Keratinocyte (primary cell): Measurements from ENCODE around the gene MRPL49. TPM values are rescaled to one million over a fixed set of nuclear protein-coding genes. Genes with fewer than 3 reads are reported as not detected.

Source experiments
- DNase-seq: peaks from one replicate; pipeline ENCODE4 v3.0.0-alpha.2; 2011; ENCODE audit warnings: low read depth, missing footprints, low spot score
- FAIRE-seq: peaks from 2 replicates; lab custom pipeline; 2011; peaks lifted over from hg19 to GRCh38; lab: Jason Lieb, UNC
- H2AFZ ChIP-seq: 2 replicates; pipeline ENCODE4 v1.6.0; 2012; ENCODE audit warnings: low read length, control low read depth, inconsistent platforms; ENCODE audit not compliant: control insufficient read depth
- H3K27ac ChIP-seq: 2 replicates; pipeline ENCODE4 v1.5.1; 2011; ENCODE audit warnings: low read length; ENCODE audit not compliant: control insufficient read depth, insufficient read depth
- H3K27me3 ChIP-seq: 3 replicates; pipeline ENCODE4 v1.6.0; 2011; ENCODE audit warnings: low read length; ENCODE audit not compliant: control insufficient read depth, insufficient read depth; ENCODE audit errors: extremely low read depth
- H3K36me3 ChIP-seq, 2 experiments: 2 replicates in 1 of 2; 3 replicates in 1 of 2; pipeline ENCODE4 v1.5.1; 2011; ENCODE audit warnings: low read length in 2 of 2, mild to moderate bottlenecking in 1 of 2; ENCODE audit not compliant: control insufficient read depth in 2 of 2, insufficient read depth in 2 of 2; ENCODE audit errors: extremely low read depth in 1 of 2
- H3K4me1 ChIP-seq: 3 replicates; pipeline ENCODE4 v1.5.1; 2011; ENCODE audit warnings: low read length; ENCODE audit not compliant: control insufficient read depth, insufficient read depth; ENCODE audit errors: extremely low read depth
- H3K4me2 ChIP-seq: 3 replicates; pipeline ENCODE4 v1.6.0; 2011; ENCODE audit warnings: low read depth, low read length; ENCODE audit not compliant: control insufficient read depth, insufficient read depth; ENCODE audit errors: extremely low read depth
- H3K4me3 ChIP-seq, 3 experiments: fragments of 200-600 bp in 1 of 3; sonication (generic) in 1 of 3; 2 replicates in 2 of 3; 3 replicates in 1 of 3; pipeline ENCODE4 v1.5.1; 2011 to 2016; ENCODE audit warnings: low read length in 3 of 3, mild to moderate bottlenecking in 3 of 3, control low read depth in 2 of 3, inconsistent platforms in 1 of 3, low read depth in 1 of 3, mixed read lengths in 1 of 3, mixed run types in 1 of 3, moderate library complexity in 1 of 3; ENCODE audit not compliant: control insufficient read depth in 2 of 3, insufficient read depth in 2 of 3; ENCODE audit errors: extremely low read depth in 1 of 3
- H3K79me2 ChIP-seq: 2 replicates; pipeline ENCODE4 v1.6.0; 2012; ENCODE audit warnings: low read length; ENCODE audit not compliant: control insufficient read depth, insufficient read depth
- H3K9ac ChIP-seq: 3 replicates; pipeline ENCODE4 v1.6.0; 2011; ENCODE audit warnings: low read length; ENCODE audit not compliant: control insufficient read depth, insufficient read depth; ENCODE audit errors: extremely low read depth
- H3K9me1 ChIP-seq: 3 replicates; pipeline ENCODE4 v1.6.0; 2011; ENCODE audit warnings: low read length; ENCODE audit not compliant: control insufficient read depth, insufficient read depth; ENCODE audit errors: extremely low read depth
- H3K9me3 ChIP-seq: 2 replicates; pipeline ENCODE4 v1.5.1; 2012; ENCODE audit warnings: low read depth, low read length; ENCODE audit not compliant: control insufficient read depth
- H4K20me1 ChIP-seq: 3 replicates; pipeline ENCODE4 v1.6.0; 2011; ENCODE audit warnings: low read length; ENCODE audit not compliant: control insufficient read depth, insufficient read depth; ENCODE audit errors: extremely low read depth
- EZH2 ChIP-seq: IDR thresholded peaks from one replicate; pipeline ENCODE4 v1.6.1; 2012; ENCODE audit warnings: inconsistent platforms, mild to moderate bottlenecking, low read length, moderate library complexity
- dilution Hi-C: fragments of 300-500 bp; cut with MboI; formaldehyde crosslinking; loops from one replicate; pipeline ENCODE4 v1.7.0; 2020; ENCODE audit warnings: low sequenced_read_pairs; ENCODE audit not compliant: extremely low pct_ligation_motif_present
- polyA plus RNA-seq, 5 experiments: library from polyadenylated mRNA; depleted of rRNA in 3 of 5; stranded (reverse) in 3 of 5; stranded (forward) in 1 of 5; unstranded in 1 of 5; fragments of >200 nt; gene quantifications; 1 replicate in 1 of 5; 2 replicates in 3 of 5; 3 replicates in 1 of 5; pipeline versions ENCODE4 v1.2.1 to v1.2.3, GENCODE V29; 2011 to 2012; ENCODE audit warnings: missing spikeins in 2 of 5, low read depth in 1 of 5, low replicate concordance in 1 of 5
- TF ChIP-seq, protein P1 (sequence below), 3 experiments: IDR thresholded peaks in 1 of 3; conservative IDR thresholded peaks in 1 of 3; optimal IDR thresholded peaks in 1 of 3; 2 replicates in 2 of 3; 3 replicates in 1 of 3; pipeline versions ENCODE3 to v1.5.1; 2011; ENCODE audit warnings: low read length in 3 of 3, mild to moderate bottlenecking in 3 of 3, moderate library complexity in 2 of 3, control low read depth in 1 of 3, inconsistent platforms in 1 of 3; ENCODE audit not compliant: insufficient read depth in 2 of 3; ENCODE audit errors: extremely low read depth in 1 of 3

The MRPL49 gene
- polyA plus RNA-seq, 1 donor (not counting 4 experiments of a cell fraction or from before 2014, with no cell fraction given): 49.6 TPM

DNA sequence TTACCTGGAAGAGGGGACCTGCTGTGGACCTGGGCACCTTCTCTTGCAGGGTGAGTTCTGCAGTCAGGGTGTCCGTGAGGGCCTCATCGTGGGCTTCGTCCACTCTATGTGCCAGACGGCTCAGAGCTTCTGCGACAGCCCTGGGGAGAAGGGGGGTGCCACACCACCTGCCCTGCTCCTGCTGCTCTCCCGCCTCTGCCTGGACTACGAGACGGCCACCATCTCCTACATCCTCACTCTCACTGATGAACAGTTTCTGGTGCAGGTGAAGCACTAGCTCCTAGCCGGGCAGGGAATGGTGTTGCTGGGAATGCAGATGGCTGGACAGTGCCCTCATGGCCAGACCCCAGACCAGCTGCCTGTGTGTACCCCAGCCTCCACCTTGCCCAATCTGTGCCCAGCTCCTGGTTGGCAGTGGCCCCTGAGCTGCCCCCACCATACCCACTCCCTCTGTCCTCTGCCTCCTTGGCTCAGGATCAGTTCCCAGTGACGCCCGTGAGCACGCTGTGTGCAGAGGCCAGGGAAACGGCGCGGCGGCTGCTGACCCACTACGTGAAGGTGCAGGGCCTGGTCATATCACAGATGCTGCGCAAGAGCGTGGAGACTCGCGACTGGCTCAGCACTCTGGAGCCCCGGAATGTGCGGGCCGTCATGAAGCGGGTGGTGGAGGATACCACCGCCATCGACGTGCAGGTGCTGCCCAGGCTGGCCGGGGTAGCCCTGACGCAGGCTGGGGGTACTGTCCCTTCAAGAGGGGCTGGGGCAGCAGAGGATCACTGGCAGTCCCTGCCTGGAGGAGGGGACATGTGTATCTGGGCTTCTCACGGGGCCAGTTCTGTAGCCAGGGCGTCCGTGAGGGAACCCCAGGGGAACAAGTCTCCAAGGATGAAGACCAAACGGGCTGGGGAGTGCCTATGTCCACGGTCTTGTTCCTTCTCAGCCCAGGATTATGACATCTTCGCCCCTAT, 12.6 kb upstream of the MRPL49 start:
- Histone ChIP-seq H3K27ac (no peak overlapping the region), H2AFZ (no peak overlapping the region), H3K4me1 (peaks cover 22% of the 10 kb centered on the region), H3K4me2 (no peak overlapping the region), H3K27me3 (no peaks in the 10 kb centered on the region), H3K36me3 (peaks cover 9 to 11% of the 10 kb centered on the region in 2 experiments), H3K9me3 (no peaks in the 10 kb centered on the region), H3K79me2 (no peaks in the 10 kb centered on the region), H3K9ac (no peak overlapping the region), H3K4me3 (no peak overlapping the region), H4K20me1 (no peaks in the 10 kb centered on the region), H3K9me1 (no peaks in the 10 kb centered on the region)
- no peak for FAIRE-seq
- DNase-seq: no peak
- TF ChIP-seq, protein P1, sequence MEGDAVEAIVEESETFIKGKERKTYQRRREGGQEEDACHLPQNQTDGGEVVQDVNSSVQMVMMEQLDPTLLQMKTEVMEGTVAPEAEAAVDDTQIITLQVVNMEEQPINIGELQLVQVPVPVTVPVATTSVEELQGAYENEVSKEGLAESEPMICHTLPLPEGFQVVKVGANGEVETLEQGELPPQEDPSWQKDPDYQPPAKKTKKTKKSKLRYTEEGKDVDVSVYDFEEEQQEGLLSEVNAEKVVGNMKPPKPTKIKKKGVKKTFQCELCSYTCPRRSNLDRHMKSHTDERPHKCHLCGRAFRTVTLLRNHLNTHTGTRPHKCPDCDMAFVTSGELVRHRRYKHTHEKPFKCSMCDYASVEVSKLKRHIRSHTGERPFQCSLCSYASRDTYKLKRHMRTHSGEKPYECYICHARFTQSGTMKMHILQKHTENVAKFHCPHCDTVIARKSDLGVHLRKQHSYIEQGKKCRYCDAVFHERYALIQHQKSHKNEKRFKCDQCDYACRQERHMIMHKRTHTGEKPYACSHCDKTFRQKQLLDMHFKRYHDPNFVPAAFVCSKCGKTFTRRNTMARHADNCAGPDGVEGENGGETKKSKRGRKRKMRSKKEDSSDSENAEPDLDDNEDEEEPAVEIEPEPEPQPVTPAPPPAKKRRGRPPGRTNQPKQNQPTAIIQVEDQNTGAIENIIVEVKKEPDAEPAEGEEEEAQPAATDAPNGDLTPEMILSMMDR (optimal IDR thresholded peaks at IDR 0.05 in 1 of 3, IDR thresholded peaks at IDR 0.05 in 1 of 3, conservative IDR thresholded peaks at IDR 0.05 in 1 of 3; ENCODE audit: extremely low read depth in 1 of 3, insufficient read depth in 2 of 3, low read length in 3 of 3): no peak
- no peak for TF ChIP-seq EZH2
- dilution Hi-C loops: no loop called here

DNA sequence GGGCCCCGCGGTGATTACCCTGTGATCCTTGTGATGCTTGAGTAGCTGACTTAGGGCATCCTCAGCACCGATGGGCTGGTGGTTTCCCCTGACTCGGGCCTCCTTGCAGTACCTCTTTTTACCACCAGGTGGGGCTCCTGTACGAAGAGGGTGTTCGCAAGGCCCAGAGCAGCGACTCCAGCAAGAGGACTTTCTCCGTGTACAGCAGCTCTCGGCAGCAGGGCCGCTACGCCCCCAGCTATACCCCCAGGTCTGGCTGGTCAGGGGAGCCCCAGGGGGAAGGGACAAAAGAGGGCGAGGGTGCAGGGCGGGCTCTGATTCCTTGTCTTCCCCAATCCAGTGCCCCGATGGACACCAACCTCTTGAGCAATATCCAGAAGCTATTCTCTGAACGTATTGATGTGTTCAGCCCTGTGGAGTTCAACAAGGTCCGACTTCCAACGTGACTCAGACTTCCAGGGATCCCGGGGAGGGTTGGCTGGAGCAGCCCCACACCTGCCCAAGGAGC, 11.7 kb upstream of the MRPL49 start:
- Histone ChIP-seq H3K4me2 (no peak overlapping the region), H3K4me3 (no peak overlapping the region), H3K27ac (no peak overlapping the region), H3K79me2 (peaks cover 3% of the 10 kb centered on the region), H4K20me1 (no peaks in the 10 kb centered on the region), H3K9me3 (no peaks in the 10 kb centered on the region), H2AFZ (no peak overlapping the region), H3K36me3 (peaks cover 7 to 9% of the 10 kb centered on the region in 2 experiments), H3K27me3 (no peaks in the 10 kb centered on the region), H3K9ac (no peak overlapping the region), H3K9me1 (no peaks in the 10 kb centered on the region), H3K4me1 (peaks cover 22% of the 10 kb centered on the region)
- FAIRE-seq (peak; percentile 80), DNase-seq (no peak)
- dilution Hi-C loops: no loop called here
- TF ChIP-seq, protein P1 (optimal IDR thresholded peaks at IDR 0.05 in 1 of 3, IDR thresholded peaks at IDR 0.05 in 1 of 3, conservative IDR thresholded peaks at IDR 0.05 in 1 of 3; ENCODE audit: extremely low read depth in 1 of 3, insufficient read depth in 2 of 3, low read length in 3 of 3): peak; percentile 87 to 98 (median 96)
- TF ChIP-seq EZH2: no peak
